Pancreas (tissue), 10 donors: ENCODE data around the gene CLDN15. TPM values are rescaled to one million over a fixed set of nuclear protein-coding genes. Genes with fewer than 3 reads are reported as not detected.

ENCODE experiments used
- ATAC-seq, 4 donors: fragments of 200-7000 bp; cut with Tn5 transposase; one replicate each; pipeline versions ENCODE4 v1.8.0 to v1.9.1; 2020; ENCODE audit warnings: mild to moderate bottlenecking in 4 of 4, moderate library complexity in 4 of 4
- DNase-seq, 6 donors: peaks; one replicate each; pipeline ENCODE4 v3.0.0-alpha.2; 2020
- FAIRE-seq: peaks from 2 replicates; lab custom pipeline; 2012; peaks lifted over from hg19 to GRCh38; lab: Jason Lieb, UNC
- H3K27ac ChIP-seq, 4 donors: fragments of 200-600 bp; sonication (generic); 1 replicate in 3 of 4; 2 replicates in 1 of 4; pipeline versions ENCODE4 v1.5.0 to v1.8.0; 2020
- H3K27me3 ChIP-seq, 4 donors: fragments of 200-600 bp; one replicate each; pipeline ENCODE4 v1.8.0; 2021
- H3K36me3 ChIP-seq, 3 donors: fragments of 200-600 bp; sonication (generic) in 1 of 3; one replicate each; pipeline versions ENCODE4 v1.5.0 to v1.8.0; 2020 to 2021
- H3K4me1 ChIP-seq, 3 donors: fragments of 200-600 bp; one replicate each; pipeline ENCODE4 v1.8.0; 2021
- H3K4me3 ChIP-seq, 4 donors: fragments of 200-600 bp; sonication (generic) in 2 of 4; one replicate each; pipeline versions ENCODE4 v1.5.0 to v1.8.0; 2020 to 2021
- H3K9me3 ChIP-seq, 4 donors: fragments of 200-600 bp; one replicate each; pipeline ENCODE4 v1.8.0; 2021
- CTCF ChIP-seq, 4 donors: fragments of 200-600 bp; sonication (generic) in 3 of 4; IDR thresholded peaks; one replicate each; pipeline versions ENCODE4 v1.5.0 to v1.8.0; 2021; ENCODE audit warnings: antibody characterized with exemption in 4 of 4
- WGBS, 2 donors: extraction: QIAGEN DNeasy Blood & Tissue Kit; methylation state at CpG; one replicate each; pipeline ENCODE4 v1.1.7; 2013; 5-methylcytosine and 5-hydroxymethylcytosine counted together
- intact Hi-C, 3 donors: fragments of 100-400 bp; cut with DNase I; formaldehyde crosslinking; loops; one replicate each; pipeline versions ENCODE4 v1.11.1 to v1.14.2; 2022
- polyA plus RNA-seq, 2 donors: library from polyadenylated mRNA; stranded (reverse); fragments of 200-250 nt; gene quantifications; one replicate each; pipeline ENCODE4 v1.2.3, GENCODE V29; 2013
- total RNA-seq, 6 donors: library from RNA; stranded (reverse); fragmentation: NEBNext Ultra II Directional in 4 of 6; extraction: Animal tissue kit (Norgen Biotek cat#: 25700) in 4 of 6; gene quantifications; one replicate each; pipeline versions ENCODE4 v1.2.1 to v1.2.4, GENCODE V29; 2021 to 2023
- donor health status: healthy with polysubstance abuse.
- donor health status: DM: no; HTN: no; CAD: no; lungs with moderate emphysema.
- donor health status: DM: no; HTN: no; CAD: no.
- donor health status: control.
- donor health status: control.
- donor health status: Bipolar disorder and iron deficiency.
- donor health status: DM: yes; HTN: yes; CAD: no.
- donor health status: DM: no; HTN: no; CAD: no.
- donor health status: DM: no; HTN: no; CAD: no.
- donor health status: DM: yes; HTN: yes; CAD: no.

Gene CLDN15
- total and polyA plus RNA-seq, 8 donors: 2.2 to 15.2 (median 2.9) TPM

- FAIRE-seq (no peak), ATAC-seq (no peak), DNase-seq (no peak)
- TF ChIP-seq CTCF (IDR thresholded peaks at IDR 0.05): no peak
- H3K4me1 ChIP-seq: no peaks in the 10 kb centered on the region
- no peak overlapping the region for H3K4me3 ChIP-seq
- WGBS, 2 donors: 44 to 57% methylated on average over 6 of the region's 6 CpGs
- no peaks in the 10 kb centered on the region for H3K9me3 ChIP-seq
- H3K27ac ChIP-seq: no peak overlapping the region
- intact Hi-C loops: no loop called here
- H3K27me3 ChIP-seq: peaks cover 0 to 3% (median 0%) of the 10 kb centered on the region in 4 donors
- H3K36me3 ChIP-seq: no peaks in the 10 kb centered on the region
Observed at GRCh38 chr7:101186194-101186593, 51.4 kb downstream of the CLDN15 start.

- TF ChIP-seq CTCF (IDR thresholded peaks at IDR 0.05): no peak
- no peaks in the 10 kb centered on the region for H3K4me1 ChIP-seq
- no peak overlapping the region for H3K4me3 ChIP-seq
- no peak for DNase-seq
- H3K9me3 ChIP-seq: no peaks in the 10 kb centered on the region
- intact Hi-C loops: no loop called here
- H3K27me3 ChIP-seq: peaks cover 0 to 11% (median 3%) of the 10 kb centered on the region in 4 donors
- WGBS, 2 donors: 54 to 56% methylated on average over 5 of the region's 5 CpGs
- H3K36me3 ChIP-seq: no peaks in the 10 kb centered on the region
- H3K27ac ChIP-seq: no peak overlapping the region
- no peak for ATAC-seq
- no peak for FAIRE-seq
Observed at GRCh38 chr7:101185258-101185839, 52.3 kb downstream of the CLDN15 start.

Other genes starting within 250 kb of the CLDN15 start
- gene MUC17, start 217.7 kb downstream of the CLDN15 start, total RNA-seq: under 1 TPM in 2 of 6 donors, not detected in 4; under 0.01 to 0.03 TPM
- not detected for gene MUC17, start 217.7 kb downstream of the CLDN15 start, polyA plus RNA-seq
- gene TRIM56, start 152.3 kb downstream of the CLDN15 start, total RNA-seq: 10 to 100 TPM; 13.2 to 26.5 (median 15.9) TPM
- 10 to 100 TPM in 1 of 2 donors, 1 to 10 TPM in 1; 7.6 to 10.5 TPM for gene TRIM56, start 152.3 kb downstream of the CLDN15 start, polyA plus RNA-seq
- 10 to 100 TPM in 1 of 6 donors, 1 to 10 TPM in 4, under 1 TPM in 1; 0.98 to 14.5 (median 3.7) TPM for gene SERPINE1, start 110.7 kb downstream of the CLDN15 start, total RNA-seq
- 1 to 10 TPM; 1.9 to 5.2 TPM for gene SERPINE1, start 110.7 kb downstream of the CLDN15 start, polyA plus RNA-seq
- gene AP1S1, start 83.3 kb downstream of the CLDN15 start, total RNA-seq: 10 to 100 TPM; 12.0 to 23.1 (median 15.6) TPM
- 10 to 100 TPM; 30.4 to 34.7 TPM for gene AP1S1, start 83.3 kb downstream of the CLDN15 start, polyA plus RNA-seq
- 10 to 100 TPM in 3 of 6 donors, 1 to 10 TPM in 3; 1.3 to 38.0 (median 18.5) TPM for gene VGF, start 72.2 kb downstream of the CLDN15 start, total RNA-seq
- gene VGF, start 72.2 kb downstream of the CLDN15 start, polyA plus RNA-seq: 10 to 100 TPM; 15.7 to 82.7 TPM
- gene NAT16, start 57.5 kb downstream of the CLDN15 start, total RNA-seq: 1 to 10 TPM in 1 of 6 donors, under 1 TPM in 4, not detected in 1; 0.19 to 1.3 (median 0.43) TPM
- 1 to 10 TPM; 1.3 to 3.6 TPM for gene NAT16, start 57.5 kb downstream of the CLDN15 start, polyA plus RNA-seq
- gene MOGAT3, start 36.8 kb downstream of the CLDN15 start, total RNA-seq: not detected
- not detected for gene MOGAT3, start 36.8 kb downstream of the CLDN15 start, polyA plus RNA-seq
- 10 to 100 TPM; 27.2 to 54.5 (median 36.8) TPM for gene PLOD3, start 20.2 kb downstream of the CLDN15 start, total RNA-seq
- gene PLOD3, start 20.2 kb downstream of the CLDN15 start, polyA plus RNA-seq: 10 to 100 TPM; 38.8 to 55.7 TPM
- 10 to 100 TPM; 25.7 to 38.2 (median 32.4) TPM for gene ZNHIT1, start 19.6 kb downstream of the CLDN15 start, total RNA-seq
- gene ZNHIT1, start 19.6 kb downstream of the CLDN15 start, polyA plus RNA-seq: 10 to 100 TPM; 84.3 to 92.3 TPM
- gene FIS1, start 7.3 kb upstream of the CLDN15 start, total RNA-seq: 100 to 1,000 TPM in 2 of 6 donors, 10 to 100 TPM in 4; 75.4 to 106 (median 86.2) TPM
- 100 to 1,000 TPM in 1 of 2 donors, 10 to 100 TPM in 1; 96.4 to 144 TPM for gene FIS1, start 7.3 kb upstream of the CLDN15 start, polyA plus RNA-seq
- 10 to 100 TPM; 10.4 to 16.0 (median 13.3) TPM for gene IFT22, start 84.0 kb upstream of the CLDN15 start, total RNA-seq
- gene IFT22, start 84.0 kb upstream of the CLDN15 start, polyA plus RNA-seq: 10 to 100 TPM; 11.6 to 22.9 TPM
- 1 to 10 TPM in 2 of 6 donors, under 1 TPM in 4; 0.37 to 1.2 (median 0.64) TPM for gene COL26A1, start 125.1 kb upstream of the CLDN15 start, total RNA-seq
- gene COL26A1, start 125.1 kb upstream of the CLDN15 start, polyA plus RNA-seq: 1 to 10 TPM in 1 of 2 donors, under 1 TPM in 1; 0.87 to 3.5 TPM